MM.1S (cell line): Measurements from ENCODE around the gene SEPHS2.

Experiments used
- DNase-seq: peaks from one replicate; pipeline ENCODE4 v3.0.0-alpha.2; 2015
- H2AFZ ChIP-seq: fragments of 300-600 bp; sonication (generic); 2 replicates; pipeline ENCODE4 v1.6.0; 2016; ENCODE audit warnings: antibody characterized with exemption, low read length
- H3F3A ChIP-seq: fragments of 300-600 bp; sonication (generic); 2 replicates; pipeline ENCODE4 v1.6.1; 2016; ENCODE audit warnings: mild to moderate bottlenecking, antibody characterized with exemption, low read length, moderate library complexity, mixed read lengths; ENCODE audit not compliant: insufficient read depth
- H3K27ac ChIP-seq: fragments of 300-600 bp; sonication (generic); 2 replicates; pipeline ENCODE4 v1.5.1; 2016; ENCODE audit warnings: mild to moderate bottlenecking, low read length
- H3K27me3 ChIP-seq: fragments of 300-600 bp; sonication (generic); replicated peaks from 2 replicates; pipeline ENCODE4 v1.6.0; 2016; ENCODE audit warnings: low read length; ENCODE audit not compliant: insufficient read depth
- H3K36me3 ChIP-seq: fragments of 300-600 bp; sonication (generic); replicated peaks from 2 replicates; pipeline ENCODE4 v1.6.1; 2016; ENCODE audit warnings: mild to moderate bottlenecking, low read length, mixed read lengths; ENCODE audit not compliant: insufficient read depth
- H3K4me1 ChIP-seq: fragments of 300-600 bp; sonication (generic); 2 replicates; pipeline ENCODE4 v1.6.1; 2016; ENCODE audit warnings: low read length, mixed read lengths
- H3K4me2 ChIP-seq: fragments of 300-600 bp; sonication (generic); 2 replicates; pipeline ENCODE4 v1.6.0; 2016; ENCODE audit warnings: low read depth, low read length
- H3K4me3 ChIP-seq: fragments of 300-600 bp; sonication (generic); 2 replicates; pipeline ENCODE4 v1.5.1; 2016; ENCODE audit warnings: low read length, mixed read lengths
- H3K79me2 ChIP-seq: fragments of 300-600 bp; sonication (generic); 2 replicates; pipeline ENCODE4 v1.6.1; 2016; ENCODE audit warnings: mixed run types, low read length, mixed read lengths
- H3K9ac ChIP-seq: fragments of 300-600 bp; sonication (generic); 2 replicates; pipeline ENCODE4 v1.6.1; 2016; ENCODE audit warnings: low read length, mixed read lengths
- H3K9me2 ChIP-seq: fragments of 300-600 bp; sonication (generic); replicated peaks from 2 replicates; pipeline ENCODE4 v1.6.1; 2016; ENCODE audit warnings: mild to moderate bottlenecking, low read length, mixed read lengths; ENCODE audit not compliant: insufficient read depth
- H3K9me3 ChIP-seq: fragments of 300-600 bp; sonication (generic); replicated peaks from 2 replicates; pipeline ENCODE4 v1.6.1; 2016; ENCODE audit warnings: mild to moderate bottlenecking, low read length, mixed read lengths; ENCODE audit not compliant: insufficient read depth
- H4K20me1 ChIP-seq: fragments of 300-600 bp; sonication (generic); 2 replicates; pipeline ENCODE4 v1.6.1; 2016; ENCODE audit warnings: mild to moderate bottlenecking, low read length, moderate library complexity, mixed read lengths; ENCODE audit not compliant: insufficient read depth
- EZH2 ChIP-seq: fragments of 300-600 bp; sonication (generic); optimal IDR thresholded peaks from 2 replicates; pipeline ENCODE3; 2017; ENCODE audit warnings: low read depth, mild to moderate bottlenecking, antibody characterized with exemption, low read length, mixed read lengths
- EZH2phosphoT487 ChIP-seq: fragments of 300-600 bp; sonication (generic); IDR thresholded peaks from 2 replicates; pipeline ENCODE4 v1.6.1; 2018; ENCODE audit warnings: antibody characterized with exemption, low read length
- TF ChIP-seq, protein P1 (sequence below): fragments of 300-600 bp; sonication (generic); IDR thresholded peaks from 2 replicates; pipeline ENCODE4 v1.5.1; 2016; ENCODE audit warnings: antibody characterized with exemption, low read length, mixed read lengths

Gene SEPHS2

DNA sequence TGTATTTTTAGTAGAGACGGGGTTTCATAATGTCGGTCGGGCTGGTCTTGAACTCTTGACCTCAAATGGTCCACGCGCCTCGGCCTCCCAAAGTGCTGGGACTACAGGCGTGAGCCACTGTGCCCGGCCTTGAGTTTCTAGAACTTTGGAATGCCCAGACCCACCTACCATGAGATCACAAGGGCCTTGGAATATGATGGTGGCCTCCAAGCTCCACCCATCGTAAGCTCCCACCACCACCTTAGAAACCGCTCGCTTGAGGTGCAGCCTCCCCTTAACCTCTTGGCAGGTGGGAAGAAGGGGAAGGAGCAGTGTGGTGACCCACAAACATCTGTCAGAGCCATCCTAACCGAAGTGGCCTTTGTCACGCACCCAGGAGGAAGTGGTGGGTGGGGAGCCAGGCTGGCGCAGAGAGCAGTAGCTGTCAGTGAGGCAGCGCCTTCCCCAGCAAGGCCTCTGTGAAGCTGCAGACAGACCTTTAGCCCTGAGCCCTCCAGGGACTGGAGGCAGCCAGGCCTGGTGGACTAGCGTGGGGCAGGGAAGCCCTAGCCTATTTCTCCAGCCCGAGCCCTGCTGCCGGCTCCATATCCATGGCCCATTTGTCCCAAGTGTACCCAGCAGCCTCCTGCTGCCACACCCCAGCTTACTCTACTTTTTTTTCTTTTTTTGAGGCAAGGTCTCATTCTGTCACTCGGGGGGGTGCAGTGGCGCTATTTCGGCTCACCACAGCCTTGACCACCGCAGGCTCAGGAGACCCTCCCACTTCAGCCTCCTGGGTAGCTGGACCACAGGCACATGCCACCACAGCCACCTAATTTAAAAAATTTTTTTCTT lies 13.1 kb upstream of the SEPHS2 start:
- Histone ChIP-seq H3K4me1 (no peaks in the 10 kb centered on the region), H3K4me3 (no peak overlapping the region), H3K79me2 (no peaks in the 10 kb centered on the region), H3K36me3 (no peaks in the 10 kb centered on the region), H3K9ac (no peak overlapping the region), H3K9me2 (no peaks in the 10 kb centered on the region), H2AFZ (no peak overlapping the region), H3K9me3 (no peaks in the 10 kb centered on the region), H3F3A (no peaks in the 10 kb centered on the region), H3K4me2 (no peak overlapping the region), H3K27me3 (no peaks in the 10 kb centered on the region), H4K20me1 (no peaks in the 10 kb centered on the region), H3K27ac (no peak overlapping the region)
- no peak for DNase-seq
- TF ChIP-seq EZH2phosphoT487 (no peak), EZH2 (no peak)
- TF ChIP-seq, protein P1, sequence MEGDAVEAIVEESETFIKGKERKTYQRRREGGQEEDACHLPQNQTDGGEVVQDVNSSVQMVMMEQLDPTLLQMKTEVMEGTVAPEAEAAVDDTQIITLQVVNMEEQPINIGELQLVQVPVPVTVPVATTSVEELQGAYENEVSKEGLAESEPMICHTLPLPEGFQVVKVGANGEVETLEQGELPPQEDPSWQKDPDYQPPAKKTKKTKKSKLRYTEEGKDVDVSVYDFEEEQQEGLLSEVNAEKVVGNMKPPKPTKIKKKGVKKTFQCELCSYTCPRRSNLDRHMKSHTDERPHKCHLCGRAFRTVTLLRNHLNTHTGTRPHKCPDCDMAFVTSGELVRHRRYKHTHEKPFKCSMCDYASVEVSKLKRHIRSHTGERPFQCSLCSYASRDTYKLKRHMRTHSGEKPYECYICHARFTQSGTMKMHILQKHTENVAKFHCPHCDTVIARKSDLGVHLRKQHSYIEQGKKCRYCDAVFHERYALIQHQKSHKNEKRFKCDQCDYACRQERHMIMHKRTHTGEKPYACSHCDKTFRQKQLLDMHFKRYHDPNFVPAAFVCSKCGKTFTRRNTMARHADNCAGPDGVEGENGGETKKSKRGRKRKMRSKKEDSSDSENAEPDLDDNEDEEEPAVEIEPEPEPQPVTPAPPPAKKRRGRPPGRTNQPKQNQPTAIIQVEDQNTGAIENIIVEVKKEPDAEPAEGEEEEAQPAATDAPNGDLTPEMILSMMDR, result no peak

DNA sequence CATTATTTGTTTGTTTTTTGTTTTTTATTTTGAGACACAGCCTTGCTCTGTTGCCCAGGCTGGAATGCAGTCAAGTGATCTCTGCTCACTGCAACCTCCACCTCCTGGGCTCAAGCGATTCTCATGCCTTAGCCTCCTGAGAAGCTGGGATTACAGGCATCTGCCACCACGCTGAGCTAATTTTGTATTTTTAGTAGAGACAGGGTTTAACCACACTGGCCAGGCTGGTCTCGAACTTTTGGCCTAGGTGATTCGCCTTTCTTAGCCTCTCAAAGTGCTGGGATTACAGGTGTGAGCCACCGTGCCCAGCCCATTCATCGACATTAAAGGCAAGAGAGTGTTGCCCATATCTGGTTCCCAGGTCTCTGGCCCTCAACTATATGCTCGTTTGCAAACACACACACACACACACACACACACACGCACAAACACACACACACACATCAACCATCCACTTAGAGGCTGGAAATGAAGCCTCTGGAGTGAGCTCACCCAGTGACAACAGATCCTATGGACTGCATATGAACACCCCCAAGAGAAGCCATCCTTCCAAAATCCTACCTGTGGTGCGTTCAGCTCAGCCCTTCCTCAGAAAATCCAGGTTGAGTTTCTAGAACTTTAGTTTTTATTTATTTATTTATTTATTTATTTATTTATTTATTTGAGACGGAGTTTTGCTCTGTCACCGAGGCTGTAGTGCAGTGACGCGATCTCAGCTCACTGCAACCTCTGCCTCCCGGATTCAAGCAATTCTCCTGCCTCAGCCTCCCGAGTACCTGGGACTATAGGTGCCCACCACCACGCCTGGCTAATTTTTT lies 12.3 kb upstream of the SEPHS2 start:
- no peaks in the 10 kb centered on the region for H4K20me1 ChIP-seq
- H3F3A ChIP-seq, result no peaks in the 10 kb centered on the region
- TF ChIP-seq, protein P1, result no peak
- no peaks in the 10 kb centered on the region for H3K9me3 ChIP-seq
- H3K27me3 ChIP-seq, result no peaks in the 10 kb centered on the region
- no peak overlapping the region for H3K4me2 ChIP-seq
- H3K27ac ChIP-seq, result no peak overlapping the region
- no peak overlapping the region for H3K4me3 ChIP-seq
- H3K9me2 ChIP-seq, result no peaks in the 10 kb centered on the region
- DNase-seq, result no peak
- H3K4me1 ChIP-seq, result no peaks in the 10 kb centered on the region
- no peaks in the 10 kb centered on the region for H3K36me3 ChIP-seq
- no peak overlapping the region for H3K9ac ChIP-seq
- no peaks in the 10 kb centered on the region for H3K79me2 ChIP-seq
- no peak overlapping the region for H2AFZ ChIP-seq

DNA sequence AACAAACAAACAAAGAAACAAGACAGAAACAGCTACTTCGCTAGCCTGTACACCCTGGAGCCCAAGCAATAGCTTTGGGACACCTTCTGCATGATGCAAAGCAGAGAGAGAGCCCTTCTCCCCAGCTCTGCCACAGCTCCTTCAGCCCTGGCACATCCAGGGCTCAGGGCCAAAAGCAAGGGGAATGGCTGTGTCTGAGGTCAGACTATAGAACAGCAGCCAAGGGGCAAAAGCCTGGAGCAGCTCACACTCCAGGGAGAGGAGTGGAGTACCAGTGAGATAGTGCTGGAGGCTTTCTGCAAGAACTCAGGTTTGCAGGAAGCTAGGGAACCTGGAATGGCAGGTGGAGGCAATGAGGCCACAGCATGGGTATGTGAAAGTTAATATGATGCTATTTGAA lies 11.6 kb upstream of the SEPHS2 start:
- Histone ChIP-seq H3K4me3 (no peak overlapping the region), H2AFZ (no peak overlapping the region)

More for the DNA sequence above, 11.6 kb upstream of the SEPHS2 start:
- no peak overlapping the region for H3K9ac ChIP-seq
- no peaks in the 10 kb centered on the region for H3F3A ChIP-seq
- H3K4me1 ChIP-seq, result no peaks in the 10 kb centered on the region
- no peaks in the 10 kb centered on the region for H4K20me1 ChIP-seq
- DNase-seq, result no peak
- TF ChIP-seq, protein P1, result no peak
- TF ChIP-seq EZH2phosphoT487 (no peak), EZH2 (no peak)
- no peaks in the 10 kb centered on the region for H3K36me3 ChIP-seq
- H3K4me2 ChIP-seq, result no peak overlapping the region
- H3K27me3 ChIP-seq, result no peaks in the 10 kb centered on the region
- H3K9me2 ChIP-seq, result no peaks in the 10 kb centered on the region
- H3K27ac ChIP-seq, result no peak overlapping the region
- no peaks in the 10 kb centered on the region for H3K79me2 ChIP-seq
- no peaks in the 10 kb centered on the region for H3K9me3 ChIP-seq
